ENCODE data around the gene C12orf42.

The C12orf42 gene

GRCh38 chr12:103423516-103423910, 72.3 kb downstream of the C12orf42 start:
- Histone ChIP-seq H3K4me1 (ENCODE audit: insufficient read depth, low read length, severe bottlenecking) (no peaks in the 10 kb centered on the region), H3K27me3 (ENCODE audit: insufficient read depth, low read length) (no peaks in the 10 kb centered on the region), H4K20me1 (ENCODE audit: insufficient read depth, low read length) (no peaks in the 10 kb centered on the region), H3K27ac (ENCODE audit: low read depth, low read length, poor library complexity, severe bottlenecking) (no peak overlapping the region), H2AFZ (ENCODE audit: low read length) (no peak overlapping the region), H3K79me2 (ENCODE audit: insufficient read depth, low read length) (no peaks in the 10 kb centered on the region), H3K9me2 (ENCODE audit: low read depth, low read length) (no peaks in the 10 kb centered on the region), H3K9me3 (ENCODE audit: low read length) (no peaks in the 10 kb centered on the region), H3K4me2 (ENCODE audit: low read length) (no peak overlapping the region), H3K36me3 (ENCODE audit: insufficient read depth, low read length) (no peaks in the 10 kb centered on the region), H3F3A (ENCODE audit: insufficient read depth, low read length) (no peaks in the 10 kb centered on the region), H3K9ac (ENCODE audit: low read length) (no peak overlapping the region), H3K4me3 (ENCODE audit: low read depth, low read length, poor library complexity, severe bottlenecking) (no peak overlapping the region)
- TF ChIP-seq EZH2 (IDR thresholded peaks at IDR 0.05; ENCODE audit: borderline replicate concordance, low read length) (no peak), CTCF (IDR thresholded peaks at IDR 0.05; ENCODE audit: low read length) (no peak)

DNA sequence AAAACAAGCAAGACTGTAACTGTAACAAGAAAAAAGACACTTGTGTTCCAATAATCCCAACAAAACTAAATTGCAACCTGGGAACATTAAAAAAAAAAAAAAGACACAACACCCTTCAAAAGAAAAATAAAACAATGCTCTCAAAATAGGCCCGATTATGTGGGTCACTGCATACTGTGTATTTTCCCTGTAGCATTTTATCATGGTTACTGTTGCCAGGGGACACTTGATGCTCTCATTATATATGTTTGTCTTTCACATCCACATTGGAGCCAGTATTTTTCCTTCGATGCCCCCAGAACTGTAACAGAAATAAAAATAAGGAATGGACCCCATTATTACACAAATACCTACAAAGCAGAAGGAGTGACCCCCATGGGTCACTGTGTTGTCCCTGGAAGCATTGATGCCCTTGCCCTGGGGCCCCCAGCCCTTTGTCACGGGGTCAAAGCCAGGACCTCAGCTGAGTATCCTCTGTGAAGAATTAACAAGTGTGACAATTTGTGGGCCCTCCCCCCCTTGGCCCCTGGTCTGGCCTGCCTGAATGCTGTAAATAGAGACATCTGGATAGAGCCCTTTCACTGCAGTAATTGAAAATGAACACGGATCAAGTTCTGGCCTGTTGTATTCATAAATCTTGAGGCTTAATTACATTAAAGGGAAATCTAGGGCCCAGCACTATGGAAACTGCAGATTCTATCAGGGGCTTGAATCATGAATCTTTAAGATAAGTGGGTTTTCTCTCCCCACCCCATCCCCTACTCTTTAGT, 72.8 kb downstream of the C12orf42 start:
- Histone ChIP-seq H3K36me3 (ENCODE audit: insufficient read depth, low read length) (no peaks in the 10 kb centered on the region), H3K9ac (ENCODE audit: low read length) (no peak overlapping the region), H4K20me1 (ENCODE audit: insufficient read depth, low read length) (no peaks in the 10 kb centered on the region), H3K27ac (ENCODE audit: low read depth, low read length, poor library complexity, severe bottlenecking) (no peak overlapping the region), H3K27me3 (ENCODE audit: insufficient read depth, low read length) (no peaks in the 10 kb centered on the region), H3F3A (ENCODE audit: insufficient read depth, low read length) (no peaks in the 10 kb centered on the region), H3K79me2 (ENCODE audit: insufficient read depth, low read length) (no peaks in the 10 kb centered on the region), H3K9me3 (ENCODE audit: low read length) (no peaks in the 10 kb centered on the region), H3K4me1 (ENCODE audit: insufficient read depth, low read length, severe bottlenecking) (no peaks in the 10 kb centered on the region), H3K9me2 (ENCODE audit: low read depth, low read length) (no peaks in the 10 kb centered on the region), H2AFZ (ENCODE audit: low read length) (no peak overlapping the region), H3K4me3 (ENCODE audit: low read depth, low read length, poor library complexity, severe bottlenecking) (no peak overlapping the region), H3K4me2 (ENCODE audit: low read length) (no peak overlapping the region)
- TF ChIP-seq CTCF (IDR thresholded peaks at IDR 0.05; ENCODE audit: low read length) (no peak), EZH2 (IDR thresholded peaks at IDR 0.05; ENCODE audit: borderline replicate concordance, low read length) (no peak)

GRCh38 chr12:103422328-103422727, 73.4 kb downstream of the C12orf42 start:
- Histone ChIP-seq H3K36me3 (ENCODE audit: insufficient read depth, low read length) (no peaks in the 10 kb centered on the region), H3K9me3 (ENCODE audit: low read length) (no peaks in the 10 kb centered on the region)

More at GRCh38 chr12:103422328-103422727, 73.4 kb downstream of the C12orf42 start:
- Histone ChIP-seq H3K27me3 (ENCODE audit: insufficient read depth, low read length) (no peaks in the 10 kb centered on the region), H3K27ac (ENCODE audit: low read depth, low read length, poor library complexity, severe bottlenecking) (no peak overlapping the region), H3K4me2 (ENCODE audit: low read length) (no peak overlapping the region), H3K9ac (ENCODE audit: low read length) (no peak overlapping the region), H3K79me2 (ENCODE audit: insufficient read depth, low read length) (no peaks in the 10 kb centered on the region), H3K4me1 (ENCODE audit: insufficient read depth, low read length, severe bottlenecking) (no peaks in the 10 kb centered on the region), H3K4me3 (ENCODE audit: low read depth, low read length, poor library complexity, severe bottlenecking) (no peak overlapping the region), H3F3A (ENCODE audit: insufficient read depth, low read length) (no peaks in the 10 kb centered on the region), H4K20me1 (ENCODE audit: insufficient read depth, low read length) (no peaks in the 10 kb centered on the region), H3K9me2 (ENCODE audit: low read depth, low read length) (no peaks in the 10 kb centered on the region), H2AFZ (ENCODE audit: low read length) (no peak overlapping the region)
- no peak for TF ChIP-seq EZH2 (IDR thresholded peaks at IDR 0.05; ENCODE audit: borderline replicate concordance, low read length)
- no peak for TF ChIP-seq CTCF (IDR thresholded peaks at IDR 0.05; ENCODE audit: low read length)
